Lower leg skin (tissue), 3 donors: ENCODE data around the gene EGFL8.

ENCODE experiments used
- CTCF ChIP-seq, 3 donors: fragments of 450-650 bp; IDR thresholded peaks; one replicate each; pipeline ENCODE4 v1.5.1; 2016; ENCODE audit warnings: antibody characterized with exemption in 3 of 3, mild to moderate bottlenecking in 3 of 3, moderate library complexity in 2 of 3
- POLR2A ChIP-seq, 2 donors: fragments of 450-650 bp; IDR thresholded peaks; one replicate each; pipeline ENCODE4 v1.6.1; 2016 to 2017; ENCODE audit warnings: antibody characterized with exemption in 2 of 2, mild to moderate bottlenecking in 1 of 2, moderate library complexity in 1 of 2

GRCh38 chr6:32216285-32216684, 51.9 kb downstream of the EGFL8 start:
- TF ChIP-seq POLR2A (IDR thresholded peaks at IDR 0.05) = no peak
- no peak for TF ChIP-seq CTCF (IDR thresholded peaks at IDR 0.05)
